ENCODE measurements around the gene CLEC2D.

GRCh38 chr12:9698681-9699080, 29.2 kb downstream of the CLEC2D start:
- TF ChIP-seq POLR2A (IDR thresholded peaks at IDR 0.05; ENCODE audit: low read length) (no peak), GATA1 (IDR thresholded peaks at IDR 0.05; ENCODE audit: low read depth, low read length) (no peak)

Measured in erythroblast (primary cell).